AG10803 (cell line): ENCODE measurements around the gene CDK5RAP2.

Experiments
- DNase-seq: peaks from one replicate; pipeline ENCODE4 v3.0.0; 2010; ENCODE audit warnings: low read depth
- H3K4me3 ChIP-seq: 2 replicates; pipeline ENCODE4 v1.5.1; 2011; ENCODE audit warnings: mild to moderate bottlenecking, low read length, control low read depth
- CTCF ChIP-seq: conservative IDR thresholded peaks from 2 replicates; pipeline ENCODE4 v1.5.1; 2011; ENCODE audit warnings: mild to moderate bottlenecking, low read length, control low read depth, inconsistent platforms

Gene CDK5RAP2

DNA sequence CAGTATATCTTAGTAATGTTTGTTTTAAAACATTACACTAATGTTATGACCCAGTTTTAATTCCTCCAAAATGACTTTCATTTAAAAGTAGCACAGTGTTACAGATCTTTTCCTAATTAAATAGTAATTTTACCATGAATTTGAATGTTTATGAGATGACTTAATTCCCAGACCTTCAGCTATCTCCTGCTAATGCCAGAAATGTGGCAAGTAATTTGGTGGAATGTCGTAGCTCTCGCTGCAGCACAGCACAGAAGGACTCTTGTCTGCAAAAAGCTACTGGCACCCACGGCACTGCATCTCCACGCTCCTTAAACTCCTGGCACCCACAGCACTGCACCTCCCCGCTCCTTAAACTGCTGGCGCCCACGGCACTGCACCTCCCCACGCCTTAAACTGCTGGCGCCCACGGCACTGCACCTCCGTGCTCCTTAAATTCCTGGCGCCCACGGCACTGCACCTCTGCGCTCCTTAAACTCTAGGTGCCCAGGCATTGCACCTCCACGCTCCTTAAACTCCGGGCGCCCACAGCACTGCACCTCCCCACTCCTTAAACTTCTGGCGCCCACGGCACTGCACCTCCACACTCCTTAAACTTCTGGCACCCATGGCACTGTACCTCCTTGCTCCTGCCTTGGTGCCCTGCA is 163.1 kb downstream of the CDK5RAP2 start:
- TF ChIP-seq CTCF: no peak
- peak; percentile 46 for DNase-seq
- H3K4me3 ChIP-seq: no peak overlapping the region

DNA sequence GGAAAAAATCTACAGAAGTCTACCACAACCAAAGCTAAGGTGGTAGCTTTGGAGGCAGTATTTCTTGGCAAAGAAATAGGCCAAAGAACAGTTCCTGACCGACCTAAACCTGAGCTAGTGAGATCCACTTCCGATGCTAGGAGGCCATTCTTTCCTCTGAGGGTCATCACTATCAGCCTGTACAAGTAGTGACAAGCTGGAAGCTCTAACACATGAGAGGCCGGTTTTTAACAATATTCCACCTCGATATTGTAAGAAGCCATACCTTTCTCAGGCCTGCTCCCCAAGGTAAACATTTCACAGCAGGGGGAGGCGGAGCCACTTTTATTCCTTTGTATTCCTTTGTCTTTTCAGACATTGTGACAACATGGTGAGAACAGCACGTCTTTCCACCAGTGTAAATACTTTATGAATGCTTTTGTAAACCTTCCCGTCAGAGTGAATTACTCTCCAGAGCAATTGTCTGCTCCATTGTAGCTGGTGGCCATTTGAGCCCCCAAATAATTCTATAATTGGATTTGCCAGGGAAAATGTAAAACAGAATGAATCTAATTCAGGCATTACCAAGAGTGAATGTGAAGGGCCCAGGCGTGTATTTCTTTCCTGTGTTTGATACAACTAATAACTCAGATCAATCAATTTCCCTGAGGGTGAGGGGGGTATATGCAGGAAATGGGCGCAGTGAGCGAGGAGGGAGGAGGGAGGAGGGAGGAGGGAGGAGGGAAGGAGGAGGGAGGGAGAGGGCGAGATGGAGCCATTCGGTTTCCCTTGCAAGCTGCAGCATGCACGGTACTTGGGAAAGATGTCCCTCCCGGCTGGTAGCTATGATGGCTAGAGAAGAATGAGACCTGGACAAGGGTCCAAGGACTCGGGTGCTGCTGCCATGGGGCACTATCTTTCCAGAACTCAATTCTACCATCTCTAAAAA is 166.6 kb downstream of the CDK5RAP2 start:
- H3K4me3 ChIP-seq: no peak overlapping the region
- TF ChIP-seq CTCF: no peak
- no peak for DNase-seq

- DNase-seq: peak; percentile 81
- no peak for TF ChIP-seq CTCF
- H3K4me3 ChIP-seq: no peak overlapping the region
Measured at GRCh38 chr9:120412425-120412951, 167.5 kb downstream of the CDK5RAP2 start.

- TF ChIP-seq CTCF: no peak
- no peak overlapping the region for H3K4me3 ChIP-seq
- no peak for DNase-seq
Measured at GRCh38 chr9:120411862-120412424, 168.0 kb downstream of the CDK5RAP2 start.

- TF ChIP-seq CTCF: no peak
- DNase-seq: peak; percentile 63
Measured at GRCh38 chr9:120410925-120411501, 169.0 kb downstream of the CDK5RAP2 start.

DNA sequence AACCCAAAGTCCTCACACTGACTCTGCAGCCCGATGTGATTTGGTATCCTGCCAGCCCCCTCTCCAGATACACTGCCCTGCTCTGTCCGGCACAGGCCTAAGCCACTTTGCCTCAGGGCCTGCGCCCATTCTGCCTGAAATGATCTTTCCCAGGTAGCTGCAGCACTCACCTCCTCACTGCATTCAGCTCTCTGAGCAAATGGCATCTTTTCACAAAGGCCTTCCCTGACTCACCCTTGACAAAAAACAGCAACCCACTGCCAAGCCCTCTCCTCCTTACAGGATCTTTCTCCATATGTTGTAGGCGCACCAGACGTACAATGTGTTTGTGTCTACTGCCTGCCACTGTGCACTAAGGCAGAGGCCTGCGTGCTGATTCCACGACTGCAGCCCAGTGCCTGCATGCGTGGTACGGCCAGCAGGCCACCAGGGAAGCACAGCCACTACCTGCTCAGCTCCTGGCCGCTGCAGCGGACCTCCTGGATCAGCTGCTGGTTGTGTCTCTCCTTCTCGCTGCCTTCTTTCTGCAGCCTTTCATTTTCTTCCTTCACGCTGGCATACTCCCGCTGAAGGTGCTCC is 171.2 kb downstream of the CDK5RAP2 start:
- no peak overlapping the region for H3K4me3 ChIP-seq
- DNase-seq: no peak
- no peak for TF ChIP-seq CTCF

More at GRCh38 chr9:120410925-120411501, 169.0 kb downstream of the CDK5RAP2 start:
- H3K4me3 ChIP-seq: no peak overlapping the region
